ENCODE data around the gene SLC8A3.

The SLC8A3 gene

GRCh38 chr14:70020352-70021170 is 168.2 kb downstream of the SLC8A3 start:
- Histone ChIP-seq H3K36me3 (ENCODE audit: insufficient read depth, low read length) (no peaks in the 10 kb centered on the region), H3K27ac (no peak overlapping the region), H3K9ac (ENCODE audit: insufficient read length) (no peak overlapping the region), H3K4me3 (no peak overlapping the region), H3K9me3 (ENCODE audit: low read depth, low read length) (no peaks in the 10 kb centered on the region)
- no peak for DNase-seq (ENCODE audit: low read depth, low spot score)
- TF ChIP-seq FOXP2 (optimal IDR thresholded peaks at IDR 0.05; ENCODE audit: control extremely low read depth, extremely low read length, insufficient read depth) (no peak), POLR2AphosphoS5 (IDR thresholded peaks at IDR 0.05; ENCODE audit: borderline replicate concordance, low read depth, low read length) (no peak), EZH2 (IDR thresholded peaks at IDR 0.05) (no peak)

GRCh38 chr14:70019695-70020094 is 169.1 kb downstream of the SLC8A3 start:
- H3K9ac ChIP-seq (ENCODE audit: insufficient read length): no peak overlapping the region
- no peaks in the 10 kb centered on the region for H3K9me3 ChIP-seq (ENCODE audit: low read depth, low read length)
- H3K36me3 ChIP-seq (ENCODE audit: insufficient read depth, low read length): no peaks in the 10 kb centered on the region
- TF ChIP-seq EZH2 (IDR thresholded peaks at IDR 0.05) (no peak), FOXP2 (optimal IDR thresholded peaks at IDR 0.05; ENCODE audit: control extremely low read depth, extremely low read length, insufficient read depth) (no peak), POLR2AphosphoS5 (IDR thresholded peaks at IDR 0.05; ENCODE audit: borderline replicate concordance, low read depth, low read length) (no peak)
- no peak overlapping the region for H3K27ac ChIP-seq
- DNase-seq (ENCODE audit: low read depth, low spot score): no peak
- H3K4me3 ChIP-seq: no peak overlapping the region

- H3K27ac ChIP-seq: no peak overlapping the region
- no peak for DNase-seq (ENCODE audit: low read depth, low spot score)
- H3K9ac ChIP-seq (ENCODE audit: insufficient read length): no peak overlapping the region
Observed at GRCh38 chr14:70018713-70019211, 170.0 kb downstream of the SLC8A3 start.

GRCh38 chr14:70018230-70018629 is 170.5 kb downstream of the SLC8A3 start:
- Histone ChIP-seq H3K27ac (no peak overlapping the region), H3K36me3 (ENCODE audit: insufficient read depth, low read length) (no peaks in the 10 kb centered on the region), H3K4me3 (no peak overlapping the region), H3K9ac (ENCODE audit: insufficient read length) (no peak overlapping the region), H3K9me3 (ENCODE audit: low read depth, low read length) (no peaks in the 10 kb centered on the region)
- no peak for DNase-seq (ENCODE audit: low read depth, low spot score)
- no peak for TF ChIP-seq FOXP2 (optimal IDR thresholded peaks at IDR 0.05; ENCODE audit: control extremely low read depth, extremely low read length, insufficient read depth)
- no peak for TF ChIP-seq POLR2AphosphoS5 (IDR thresholded peaks at IDR 0.05; ENCODE audit: borderline replicate concordance, low read depth, low read length)
- TF ChIP-seq EZH2 (IDR thresholded peaks at IDR 0.05): no peak

More at GRCh38 chr14:70018713-70019211, 170.0 kb downstream of the SLC8A3 start:
- Histone ChIP-seq H3K9me3 (ENCODE audit: low read depth, low read length) (no peaks in the 10 kb centered on the region), H3K36me3 (ENCODE audit: insufficient read depth, low read length) (no peaks in the 10 kb centered on the region), H3K4me3 (no peak overlapping the region; the same call in 1 of the 2 replicates)
- no peak for TF ChIP-seq EZH2 (IDR thresholded peaks at IDR 0.05)

GRCh38 chr14:70014406-70015095 is 174.2 kb downstream of the SLC8A3 start:
- Histone ChIP-seq H3K9ac (ENCODE audit: insufficient read length) (no peak overlapping the region), H3K9me3 (ENCODE audit: low read depth, low read length) (no peaks in the 10 kb centered on the region), H3K27ac (no peak overlapping the region), H3K4me3 (no peak overlapping the region), H3K36me3 (ENCODE audit: insufficient read depth, low read length) (no peaks in the 10 kb centered on the region)
- TF ChIP-seq POLR2AphosphoS5 (IDR thresholded peaks at IDR 0.05; ENCODE audit: borderline replicate concordance, low read depth, low read length): no peak
- TF ChIP-seq FOXP2 (optimal IDR thresholded peaks at IDR 0.05; ENCODE audit: control extremely low read depth, extremely low read length, insufficient read depth): no peak
- TF ChIP-seq EZH2 (IDR thresholded peaks at IDR 0.05): no peak
- no peak for DNase-seq (ENCODE audit: low read depth, low spot score)

GRCh38 chr14:70013271-70013873 is 175.4 kb downstream of the SLC8A3 start:
- H3K36me3 ChIP-seq (ENCODE audit: insufficient read depth, low read length): no peaks in the 10 kb centered on the region
- H3K4me3 ChIP-seq: no peak overlapping the region
- no peak overlapping the region for H3K9ac ChIP-seq (ENCODE audit: insufficient read length)
- H3K27ac ChIP-seq: no peak overlapping the region
- no peaks in the 10 kb centered on the region for H3K9me3 ChIP-seq (ENCODE audit: low read depth, low read length)
- TF ChIP-seq POLR2AphosphoS5 (IDR thresholded peaks at IDR 0.05; ENCODE audit: borderline replicate concordance, low read depth, low read length) (no peak), EZH2 (IDR thresholded peaks at IDR 0.05) (no peak), FOXP2 (optimal IDR thresholded peaks at IDR 0.05; ENCODE audit: control extremely low read depth, extremely low read length, insufficient read depth) (no peak)
- no peak for DNase-seq (ENCODE audit: low read depth, low spot score)

- no peak for DNase-seq (ENCODE audit: low read depth, low spot score)
- Histone ChIP-seq H3K27ac (no peak overlapping the region), H3K9ac (ENCODE audit: insufficient read length) (no peak overlapping the region)
Observed at GRCh38 chr14:70011708-70012107, 177.0 kb downstream of the SLC8A3 start.

GRCh38 chr14:70011098-70011497 is 177.7 kb downstream of the SLC8A3 start:
- DNase-seq (ENCODE audit: low read depth, low spot score): no peak
- Histone ChIP-seq H3K27ac (no peak overlapping the region), H3K9ac (ENCODE audit: insufficient read length) (no peak overlapping the region), H3K36me3 (ENCODE audit: insufficient read depth, low read length) (no peaks in the 10 kb centered on the region), H3K4me3 (no peak overlapping the region), H3K9me3 (ENCODE audit: low read depth, low read length) (no peaks in the 10 kb centered on the region)
- TF ChIP-seq EZH2 (IDR thresholded peaks at IDR 0.05): no peak
- TF ChIP-seq FOXP2 (optimal IDR thresholded peaks at IDR 0.05; ENCODE audit: control extremely low read depth, extremely low read length, insufficient read depth): no peak
- TF ChIP-seq POLR2AphosphoS5 (IDR thresholded peaks at IDR 0.05; ENCODE audit: borderline replicate concordance, low read depth, low read length): no peak

More at GRCh38 chr14:70011708-70012107, 177.0 kb downstream of the SLC8A3 start:
- Histone ChIP-seq H3K4me3 (no peak overlapping the region), H3K9me3 (ENCODE audit: low read depth, low read length) (no peaks in the 10 kb centered on the region), H3K36me3 (ENCODE audit: insufficient read depth, low read length) (no peaks in the 10 kb centered on the region)
- TF ChIP-seq FOXP2 (optimal IDR thresholded peaks at IDR 0.05; ENCODE audit: control extremely low read depth, extremely low read length, insufficient read depth): no peak
